IPS-15b (cell line): Measurements from ENCODE around the gene GMDS.
"Not testable (repeated sequence)": the region's sequence is repeated elsewhere in the genome, so short reads cannot be mapped to it uniquely, and the experiment has no call there.

Source experiments
- H3K27me3 ChIP-seq: one replicate; pipeline ENCODE4 v1.6.1; 2013; ENCODE audit warnings: low read length; ENCODE audit not compliant: control insufficient read depth, insufficient read depth
- H3K36me3 ChIP-seq: one replicate; pipeline ENCODE4 v1.6.1; 2013; ENCODE audit warnings: low read length; ENCODE audit not compliant: control insufficient read depth, insufficient read depth
- H3K4me1 ChIP-seq: one replicate; pipeline ENCODE4 v1.6.1; 2013; ENCODE audit warnings: mild to moderate bottlenecking, low read length; ENCODE audit not compliant: control insufficient read depth, insufficient read depth
- H3K4me3 ChIP-seq: one replicate; pipeline ENCODE4 v1.5.1; 2013; ENCODE audit warnings: low read depth, low read length
- H3K9ac ChIP-seq: one replicate; pipeline ENCODE4 v1.6.1; 2013; ENCODE audit warnings: low read depth, mild to moderate bottlenecking, low read length
- H3K9me3 ChIP-seq: one replicate; pipeline ENCODE4 v1.6.1; 2013; ENCODE audit warnings: mild to moderate bottlenecking, low read length; ENCODE audit not compliant: control insufficient read depth, insufficient read depth

Gene GMDS

GRCh38 chr6:1760876-1761275 is 484.5 kb downstream of the GMDS start:
- Histone ChIP-seq H3K27me3 (no peaks in the 10 kb centered on the region), H3K4me1 (no peaks in the 10 kb centered on the region), H3K9ac (no peak overlapping the region), H3K9me3 (no peaks in the 10 kb centered on the region), H3K4me3 (no peak overlapping the region), H3K36me3 (no peaks in the 10 kb centered on the region)

- Histone ChIP-seq H3K27me3 (no peaks in the 10 kb centered on the region), H3K9ac (no peak overlapping the region), H3K9me3 (no peaks in the 10 kb centered on the region), H3K4me3 (no peak overlapping the region), H3K4me1 (no peaks in the 10 kb centered on the region), H3K36me3 (no peaks in the 10 kb centered on the region)
Observed at GRCh38 chr6:1759870-1760269, 485.5 kb downstream of the GMDS start.

GRCh38 chr6:1758076-1758679 is 487.2 kb downstream of the GMDS start:
- H3K4me1 ChIP-seq = no peaks in the 10 kb centered on the region
- H3K36me3 ChIP-seq = no peaks in the 10 kb centered on the region
- H3K9ac ChIP-seq = no peak overlapping the region
- no peaks in the 10 kb centered on the region for H3K9me3 ChIP-seq
- H3K27me3 ChIP-seq = no peaks in the 10 kb centered on the region
- no peak overlapping the region for H3K4me3 ChIP-seq

GRCh38 chr6:1757131-1757530 is 488.3 kb downstream of the GMDS start:
- H3K9ac ChIP-seq = no peak overlapping the region
- no peaks in the 10 kb centered on the region for H3K4me1 ChIP-seq
- H3K4me3 ChIP-seq = no peak overlapping the region
- no peaks in the 10 kb centered on the region for H3K36me3 ChIP-seq
- H3K9me3 ChIP-seq = no peaks in the 10 kb centered on the region
- H3K27me3 ChIP-seq = no peaks in the 10 kb centered on the region

- no peaks in the 10 kb centered on the region for H3K4me1 ChIP-seq
- no peaks in the 10 kb centered on the region for H3K9me3 ChIP-seq
- no peaks in the 10 kb centered on the region for H3K36me3 ChIP-seq
- H3K4me3 ChIP-seq = no peak overlapping the region
- no peak overlapping the region for H3K9ac ChIP-seq
- H3K27me3 ChIP-seq = no peaks in the 10 kb centered on the region
Observed at GRCh38 chr6:1756472-1757129, 488.8 kb downstream of the GMDS start.

GRCh38 chr6:1751063-1751462 is 494.3 kb downstream of the GMDS start:
- not testable (repeated sequence) for H3K9me3 ChIP-seq, H3K9ac ChIP-seq, H3K36me3 ChIP-seq, H3K4me3 ChIP-seq, H3K4me1 ChIP-seq, H3K27me3 ChIP-seq

- Histone ChIP-seq H3K36me3 (no peaks in the 10 kb centered on the region), H3K9me3 (no peaks in the 10 kb centered on the region), H3K4me3 (no peak overlapping the region), H3K27me3 (no peaks in the 10 kb centered on the region), H3K4me1 (no peaks in the 10 kb centered on the region), H3K9ac (no peak overlapping the region)
Observed at GRCh38 chr6:1749041-1749440, 496.4 kb downstream of the GMDS start.

- Histone ChIP-seq H3K9me3 (no peaks in the 10 kb centered on the region), H3K4me1 (no peaks in the 10 kb centered on the region), H3K36me3 (no peaks in the 10 kb centered on the region), H3K9ac (no peak overlapping the region), H3K27me3 (no peaks in the 10 kb centered on the region), H3K4me3 (no peak overlapping the region)
Observed at GRCh38 chr6:1747531-1747930, 497.9 kb downstream of the GMDS start.

GRCh38 chr6:1747003-1747402 is 498.4 kb downstream of the GMDS start:
- H3K9ac ChIP-seq = no peak overlapping the region
- no peaks in the 10 kb centered on the region for H3K27me3 ChIP-seq
- H3K36me3 ChIP-seq = no peaks in the 10 kb centered on the region
- H3K9me3 ChIP-seq = no peaks in the 10 kb centered on the region
- no peaks in the 10 kb centered on the region for H3K4me1 ChIP-seq
- no peak overlapping the region for H3K4me3 ChIP-seq

- Histone ChIP-seq H3K9ac (no peak overlapping the region), H3K4me3 (no peak overlapping the region), H3K36me3 (no peaks in the 10 kb centered on the region), H3K9me3 (no peaks in the 10 kb centered on the region), H3K27me3 (no peaks in the 10 kb centered on the region), H3K4me1 (no peaks in the 10 kb centered on the region)
Observed at GRCh38 chr6:1745814-1746213, 499.6 kb downstream of the GMDS start.

- H3K4me1 ChIP-seq = no peaks in the 10 kb centered on the region
- no peaks in the 10 kb centered on the region for H3K9me3 ChIP-seq
- no peaks in the 10 kb centered on the region for H3K36me3 ChIP-seq
- no peak overlapping the region for H3K9ac ChIP-seq
- H3K4me3 ChIP-seq = no peak overlapping the region
- no peaks in the 10 kb centered on the region for H3K27me3 ChIP-seq
Observed at GRCh38 chr6:1744543-1744942, 500.9 kb downstream of the GMDS start.

GRCh38 chr6:1739680-1740079 is 505.7 kb downstream of the GMDS start:
- no peak overlapping the region for H3K4me3 ChIP-seq
- H3K4me1 ChIP-seq = no peaks in the 10 kb centered on the region
- no peaks in the 10 kb centered on the region for H3K27me3 ChIP-seq
- H3K36me3 ChIP-seq = no peaks in the 10 kb centered on the region
- H3K9me3 ChIP-seq = no peaks in the 10 kb centered on the region
- H3K9ac ChIP-seq = no peak overlapping the region
